Esophagus mucosa (tissue), 1 donor: Measurements from ENCODE around the gene GALNT2. TPM values are rescaled to one million over a fixed set of nuclear protein-coding genes. Genes with fewer than 3 reads are reported as not detected.

Experiments
- ATAC-seq: fragments of 200-7000 bp; cut with Tn5 transposase; one replicate; pipeline ENCODE4 v1.9.1; 2020
- total RNA-seq: library from RNA; stranded (reverse); gene quantifications from one replicate; pipeline ENCODE4 v1.2.4, GENCODE V29; 2023
- donor health status: DM: yes; HTN: yes; CAD: no.

GALNT2 gene
- total RNA-seq, 1 donor from 2014 or later = 37.6 TPM

- ATAC-seq = no peak
These were observed 81.9 kb downstream of the GALNT2 start for GRCh38 chr1:230148768-230149469.

- no peak for ATAC-seq
These were observed 82.9 kb downstream of the GALNT2 start for GRCh38 chr1:230149751-230150584.

- no peak for ATAC-seq
These were observed 83.6 kb downstream of the GALNT2 start for GRCh38 chr1:230150615-230151014.

- no peak for ATAC-seq
These were observed 85.0 kb downstream of the GALNT2 start for GRCh38 chr1:230151924-230152468.

- ATAC-seq = no peak
These were observed 86.0 kb downstream of the GALNT2 start for GRCh38 chr1:230152999-230153398.

- ATAC-seq = no peak
These were observed 86.7 kb downstream of the GALNT2 start for GRCh38 chr1:230153641-230154296.

- no peak for ATAC-seq
These were observed 88.0 kb downstream of the GALNT2 start for GRCh38 chr1:230155021-230155420.

- no peak for ATAC-seq
These were observed 89.0 kb downstream of the GALNT2 start for GRCh38 chr1:230156068-230156467.

- no peak for ATAC-seq
These were observed 89.5 kb downstream of the GALNT2 start for GRCh38 chr1:230156536-230156935.

GRCh38 chr1:230157420-230158390, 90.7 kb downstream of the GALNT2 start:
- peak; percentile 52 for ATAC-seq

GRCh38 chr1:230158415-230159291, 91.6 kb downstream of the GALNT2 start:
- no peak for ATAC-seq

- no peak for ATAC-seq
These were observed 92.5 kb downstream of the GALNT2 start for GRCh38 chr1:230159580-230159979.

GRCh38 chr1:230160957-230161771, 94.1 kb downstream of the GALNT2 start:
- no peak for ATAC-seq

GRCh38 chr1:230163205-230163604, 96.2 kb downstream of the GALNT2 start:
- ATAC-seq = no peak

GRCh38 chr1:230163719-230164118, 96.7 kb downstream of the GALNT2 start:
- no peak for ATAC-seq

GRCh38 chr1:230165536-230165935, 98.5 kb downstream of the GALNT2 start:
- ATAC-seq = no peak

GRCh38 chr1:230166366-230167132, 99.5 kb downstream of the GALNT2 start:
- no peak for ATAC-seq

- peak; percentile 83 for ATAC-seq
These were observed 100.4 kb downstream of the GALNT2 start for GRCh38 chr1:230167419-230167852.
